ENCODE results near the gene CELSR2.

DNA sequence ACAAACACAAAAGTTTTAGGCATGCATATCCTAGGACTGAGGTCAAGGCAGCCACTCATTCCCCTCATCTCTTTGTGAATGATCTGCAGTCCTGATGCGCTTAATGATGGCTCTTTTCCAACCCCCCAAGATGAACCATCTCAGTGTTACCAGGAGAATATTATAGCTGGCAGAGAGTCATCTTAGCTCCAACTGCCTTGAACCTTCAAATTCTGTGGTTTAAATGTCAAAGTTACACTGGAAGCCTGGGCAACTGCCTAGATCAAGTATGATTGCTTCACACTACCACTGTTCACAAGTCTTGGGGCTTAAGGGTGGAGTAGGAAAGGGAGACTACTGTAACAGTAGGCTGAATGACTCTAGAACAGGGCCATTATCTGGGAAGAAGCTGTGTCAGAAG is 65.5 kb downstream of the CELSR2 start:
- TF ChIP-seq CTCF (IDR thresholded peaks at IDR 0.05) (no peak), POLR2A (IDR thresholded peaks at IDR 0.05) (no peak)

Measured in esophagus squamous epithelium (tissue), 4 donors.